Muscle layer of colon (tissue), 2 donors: Measurements from ENCODE around the gene PRKCH.
"Not testable (repeated sequence)": the region's sequence is repeated elsewhere in the genome, so short reads cannot be mapped to it uniquely, and the experiment has no call there.

Experiments
- H3K27ac ChIP-seq: one replicate; pipeline ENCODE4 v1.7.0; 2013; ENCODE audit warnings: low read depth, mild to moderate bottlenecking, low read length, moderate library complexity
- H3K27me3 ChIP-seq, 2 donors: one replicate each; pipeline ENCODE4 v1.7.0; 2013; ENCODE audit warnings: low read length in 2 of 2, mild to moderate bottlenecking in 2 of 2; ENCODE audit not compliant: insufficient read depth in 2 of 2, control insufficient read depth in 1 of 2
- H3K36me3 ChIP-seq: one replicate; pipeline ENCODE4 v1.7.0; 2013; ENCODE audit warnings: mild to moderate bottlenecking, low read length; ENCODE audit not compliant: insufficient read depth
- H3K4me1 ChIP-seq: one replicate; pipeline ENCODE4 v1.7.0; 2013; ENCODE audit warnings: mild to moderate bottlenecking, low read length; ENCODE audit not compliant: insufficient read depth
- H3K4me3 ChIP-seq, 2 donors: one replicate each; pipeline ENCODE4 v1.7.0; 2013; ENCODE audit warnings: low read length in 2 of 2, low read depth in 1 of 2, mild to moderate bottlenecking in 1 of 2, moderate library complexity in 1 of 2
- H3K9ac ChIP-seq: one replicate; pipeline ENCODE4 v1.7.0; 2013; ENCODE audit warnings: low read length
- H3K9me3 ChIP-seq: one replicate; pipeline ENCODE4 v1.7.0; 2013; ENCODE audit warnings: mild to moderate bottlenecking, low read length
- donor health status: abdominal sarcoma.
- donor health status: Adenocarcinoma of cecum.

PRKCH gene

DNA sequence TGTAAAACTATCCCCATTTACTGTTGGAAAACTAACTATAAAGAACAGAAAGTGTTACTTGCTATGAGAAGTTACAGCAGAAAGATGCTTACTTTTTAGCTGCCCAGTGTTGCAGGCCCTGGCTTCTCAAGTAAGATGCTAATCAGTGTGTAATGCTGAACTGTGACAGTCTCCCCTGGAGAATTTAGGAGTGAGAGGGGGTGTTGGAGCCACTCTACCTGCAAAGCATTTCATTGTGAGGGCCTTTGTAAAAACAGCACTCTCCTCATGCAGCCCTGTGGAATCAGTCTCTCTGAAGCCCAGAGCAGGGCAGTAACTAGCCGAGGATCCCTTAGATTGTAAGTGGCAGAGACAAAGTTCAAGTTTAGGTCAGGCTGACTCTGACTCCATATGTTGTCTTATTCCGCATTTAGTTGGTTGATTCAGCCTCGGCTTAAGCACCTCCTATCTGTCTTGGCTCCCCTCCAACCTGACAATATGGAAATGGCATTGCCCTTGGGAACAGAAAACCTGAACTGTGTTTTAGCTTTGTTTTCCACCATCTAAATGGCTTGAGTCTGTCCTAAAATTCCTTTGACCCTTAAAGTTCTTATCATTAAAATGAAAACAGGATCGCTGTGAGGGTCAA lies 141.3 kb downstream of the PRKCH start:
- Histone ChIP-seq H3K27me3 (no peaks in the 10 kb centered on the region), H3K4me1 (no peaks in the 10 kb centered on the region), H3K4me3 (no peak overlapping the region), H3K27ac (no peak overlapping the region), H3K36me3 (no peaks in the 10 kb centered on the region), H3K9ac (no peak overlapping the region), H3K9me3 (no peaks in the 10 kb centered on the region)

DNA sequence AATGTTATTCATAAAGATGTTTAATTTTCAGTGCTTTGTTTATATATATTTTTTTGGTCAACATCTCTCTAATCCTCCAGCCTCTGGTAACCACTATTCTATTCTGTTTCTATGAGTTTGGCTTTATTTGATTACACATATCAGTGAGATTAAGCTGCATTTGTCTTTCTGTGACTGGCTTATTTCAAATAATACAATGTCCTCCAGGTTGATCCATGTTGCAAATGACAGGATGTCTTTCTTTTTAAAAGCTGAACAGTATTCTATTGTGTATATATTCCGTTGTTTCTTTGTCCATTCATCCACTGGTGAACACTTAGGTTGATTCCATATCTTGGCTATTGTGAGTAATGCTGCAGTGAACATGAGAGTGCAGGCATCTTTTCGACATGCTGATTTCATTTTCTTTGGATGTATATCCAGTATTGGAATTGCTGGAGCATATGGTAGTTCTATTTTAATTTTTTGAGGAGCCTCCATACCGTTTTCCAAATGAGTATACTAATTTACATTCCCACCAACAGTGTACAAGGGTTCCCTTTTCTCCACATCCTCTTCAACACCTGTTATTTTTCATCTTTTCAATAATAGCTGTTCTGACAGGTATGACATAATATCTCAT lies 142.4 kb downstream of the PRKCH start:
- H3K27me3 ChIP-seq: no peaks in the 10 kb centered on the region
- H3K27ac ChIP-seq: no peak overlapping the region
- no peaks in the 10 kb centered on the region for H3K4me1 ChIP-seq
- no peaks in the 10 kb centered on the region for H3K9me3 ChIP-seq
- H3K9ac ChIP-seq: no peak overlapping the region
- H3K4me3 ChIP-seq: no peak overlapping the region
- H3K36me3 ChIP-seq: no peaks in the 10 kb centered on the region

DNA sequence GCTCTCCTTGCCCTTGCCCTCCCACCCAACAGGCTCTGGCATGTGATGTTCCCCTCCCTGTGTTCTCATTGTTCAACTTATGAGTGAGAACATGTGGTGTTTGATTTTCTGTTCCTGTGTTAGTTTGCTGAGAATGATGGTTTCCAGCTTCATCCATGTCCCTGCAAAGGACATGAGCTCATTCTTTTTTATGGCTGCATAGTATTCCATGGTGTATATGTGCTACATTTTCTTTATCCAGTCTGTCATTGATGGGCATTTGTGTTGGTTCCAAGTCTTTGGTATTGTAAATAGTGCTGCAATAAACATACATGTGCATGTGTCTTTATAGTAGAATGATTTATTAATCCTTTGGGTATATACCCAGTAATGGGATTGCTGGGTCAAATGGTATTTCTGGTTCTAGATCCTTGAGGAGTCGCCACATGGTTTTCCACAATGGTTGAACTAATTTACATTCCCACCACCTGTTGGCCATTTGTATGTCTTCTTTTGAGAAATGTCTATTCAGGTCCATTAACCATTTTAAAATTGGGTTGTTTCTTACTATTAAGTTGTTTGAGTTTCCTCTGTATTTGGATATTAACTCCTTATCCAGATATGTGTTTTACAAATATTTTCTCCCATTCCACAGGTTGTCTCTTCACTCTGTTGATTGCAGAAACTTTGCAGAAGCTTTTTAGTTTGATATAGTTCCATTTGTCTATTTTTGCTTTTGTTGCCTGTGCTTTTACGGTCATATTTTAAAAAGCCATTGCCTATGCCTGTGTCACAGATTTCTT lies 143.4 kb downstream of the PRKCH start:
- H3K27me3 ChIP-seq, H3K36me3 ChIP-seq, H3K4me1 ChIP-seq, H3K27ac ChIP-seq, H3K9ac ChIP-seq, H3K9me3 ChIP-seq, H3K4me3 ChIP-seq: not testable (repeated sequence)

DNA sequence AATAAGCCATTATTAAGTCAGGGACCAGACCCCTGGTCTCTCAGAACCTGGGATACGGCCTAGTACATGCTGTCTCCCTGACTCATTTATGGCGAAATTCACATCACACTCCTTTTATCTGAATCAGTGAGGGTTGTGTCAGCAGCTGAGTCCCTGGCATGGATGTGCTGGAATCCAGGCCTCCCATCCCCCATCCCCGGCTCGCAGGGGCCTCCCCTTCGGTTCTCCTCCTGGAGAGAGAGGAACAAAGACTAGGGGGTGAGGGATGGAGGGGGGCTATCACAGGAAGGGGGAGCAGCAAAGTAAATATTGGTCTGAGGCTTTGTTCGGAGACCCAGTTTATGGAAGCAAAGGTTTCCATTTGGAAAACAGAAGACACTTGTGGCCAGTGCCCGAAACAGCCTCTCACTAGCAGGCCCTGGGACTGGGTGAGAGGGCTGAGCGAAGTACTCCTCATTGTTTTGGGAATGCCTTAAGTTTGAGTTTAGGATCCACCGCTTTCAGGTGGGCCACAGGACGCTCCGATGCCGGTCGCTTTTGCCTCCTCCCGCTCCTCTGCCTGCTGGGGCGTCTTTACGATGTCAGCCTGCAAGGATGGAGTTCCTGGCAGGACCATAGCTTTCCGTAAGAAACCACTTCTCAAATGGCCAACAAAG lies 145.0 kb downstream of the PRKCH start:
- no peaks in the 10 kb centered on the region for H3K9me3 ChIP-seq
- no peak overlapping the region for H3K27ac ChIP-seq
- H3K9ac ChIP-seq: no peak overlapping the region
- H3K4me3 ChIP-seq: no peak overlapping the region
- no peaks in the 10 kb centered on the region for H3K27me3 ChIP-seq
- peaks cover 14% of the 10 kb centered on the region for H3K4me1 ChIP-seq
- H3K36me3 ChIP-seq: no peaks in the 10 kb centered on the region

DNA sequence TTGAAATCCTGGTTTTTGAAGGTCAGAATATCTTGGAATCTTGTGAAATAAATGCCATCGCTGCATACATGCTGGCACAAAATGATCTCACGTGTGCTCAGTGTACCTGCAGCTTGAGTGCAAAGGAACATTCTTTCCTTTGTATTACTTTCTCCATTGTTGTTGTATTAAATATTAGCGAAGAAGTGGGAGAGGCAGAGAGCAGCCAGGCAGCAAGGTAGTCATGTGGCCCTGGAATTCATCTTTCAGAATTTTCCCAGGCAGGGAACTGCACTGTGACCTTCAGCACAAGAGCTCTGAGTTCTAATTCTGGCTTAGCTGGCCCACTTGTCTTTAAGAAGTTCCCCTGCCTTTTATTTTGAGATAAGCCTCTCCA lies 145.5 kb downstream of the PRKCH start:
- H3K9me3 ChIP-seq: no peaks in the 10 kb centered on the region
- no peak overlapping the region for H3K4me3 ChIP-seq
- no peaks in the 10 kb centered on the region for H3K27me3 ChIP-seq
- no peak overlapping the region for H3K27ac ChIP-seq
- no peak overlapping the region for H3K9ac ChIP-seq
- peaks cover 20% of the 10 kb centered on the region for H3K4me1 ChIP-seq
- no peaks in the 10 kb centered on the region for H3K36me3 ChIP-seq

DNA sequence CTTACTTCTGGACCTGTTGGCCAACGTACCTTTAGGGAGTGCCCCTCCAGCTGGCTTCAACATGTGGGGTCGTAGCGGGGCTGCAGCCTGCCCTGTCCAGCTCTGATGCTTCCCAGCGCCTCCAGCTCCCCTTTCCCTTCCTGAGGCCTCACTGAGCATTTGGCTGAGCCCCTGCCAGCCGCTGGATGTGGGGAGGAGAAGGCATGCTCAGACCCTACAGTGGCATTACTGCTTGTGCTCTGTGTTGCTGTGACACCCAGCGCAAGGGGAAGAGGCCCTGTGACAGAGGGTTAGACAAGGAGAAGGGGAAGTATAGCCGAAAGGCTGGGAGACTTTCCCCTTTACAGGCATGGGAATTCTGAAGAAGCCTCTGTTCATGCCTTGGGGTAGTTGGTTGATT lies 145.9 kb downstream of the PRKCH start:
- H3K27ac ChIP-seq: no peak overlapping the region

DNA sequence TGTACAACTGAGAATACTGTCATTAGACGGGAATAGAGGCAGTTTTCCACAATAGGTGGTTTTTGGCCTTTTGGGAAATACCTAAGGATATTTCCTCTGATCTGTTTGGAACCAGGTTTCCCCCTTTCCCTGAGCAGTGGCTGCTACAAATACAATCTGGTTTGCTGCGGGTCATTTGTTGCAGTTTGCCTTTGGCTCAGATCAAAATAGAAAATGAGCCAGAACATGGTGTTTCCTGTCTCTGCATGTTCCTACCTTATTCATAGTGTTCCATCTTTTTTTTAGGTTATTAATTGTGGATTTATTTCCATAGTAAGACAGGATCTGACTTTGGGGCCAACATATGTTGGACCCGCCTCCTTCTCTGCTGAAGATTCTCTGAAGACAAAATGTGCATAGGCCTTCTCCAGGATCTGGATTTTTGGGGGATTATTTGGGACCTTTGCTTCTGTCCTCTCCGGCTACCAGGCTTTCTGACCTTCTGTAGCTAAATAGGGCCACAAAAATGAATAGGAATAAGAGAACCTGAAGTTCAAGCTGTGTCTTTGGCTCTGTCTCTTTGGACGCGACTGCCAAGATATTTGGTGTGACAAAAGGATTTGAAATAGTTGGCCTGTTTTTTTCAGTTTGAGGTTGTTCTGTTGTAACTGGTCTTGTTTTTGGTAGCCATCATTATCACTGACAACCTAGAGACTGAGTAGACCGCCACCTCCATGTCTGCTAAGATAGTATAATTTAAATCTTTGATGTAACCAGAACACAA lies 146.9 kb downstream of the PRKCH start:
- no peaks in the 10 kb centered on the region for H3K27me3 ChIP-seq
- no peaks in the 10 kb centered on the region for H3K9me3 ChIP-seq
- no peak overlapping the region for H3K27ac ChIP-seq
- no peaks in the 10 kb centered on the region for H3K36me3 ChIP-seq
- H3K9ac ChIP-seq: no peak overlapping the region
- no peak overlapping the region for H3K4me3 ChIP-seq
- peaks cover 20% of the 10 kb centered on the region for H3K4me1 ChIP-seq

More for the DNA sequence above, 145.9 kb downstream of the PRKCH start:
- Histone ChIP-seq H3K4me3 (no peak overlapping the region), H3K9me3 (no peaks in the 10 kb centered on the region), H3K9ac (no peak overlapping the region), H3K27me3 (no peaks in the 10 kb centered on the region), H3K4me1 (peaks cover 20% of the 10 kb centered on the region), H3K36me3 (no peaks in the 10 kb centered on the region)

DNA sequence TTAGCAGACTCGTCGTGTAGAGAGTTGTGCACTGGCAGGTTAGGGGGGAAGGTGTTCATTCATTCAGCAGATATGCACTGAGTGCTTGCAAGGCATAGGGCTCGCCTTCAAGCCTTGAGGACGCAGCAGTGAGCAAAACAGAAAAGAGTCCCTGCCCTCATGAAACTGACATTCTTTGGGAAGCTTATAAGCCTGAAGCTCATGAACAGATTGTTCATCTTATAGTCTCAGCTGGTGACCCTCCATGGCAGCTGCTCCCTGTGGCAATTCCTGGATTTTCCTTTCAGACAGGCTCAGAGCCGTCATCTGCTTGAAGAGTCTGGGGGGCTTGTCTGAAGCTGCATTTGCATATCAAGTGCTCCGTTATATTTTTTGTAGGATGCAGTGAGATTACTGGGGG lies 148.4 kb downstream of the PRKCH start:
- no peak overlapping the region for H3K27ac ChIP-seq
- no peaks in the 10 kb centered on the region for H3K36me3 ChIP-seq
- H3K9me3 ChIP-seq: no peaks in the 10 kb centered on the region
- H3K9ac ChIP-seq: no peak overlapping the region
- peaks cover 20% of the 10 kb centered on the region for H3K4me1 ChIP-seq
- H3K4me3 ChIP-seq: peak overlapping the region in 1 of 2 donors; percentile 15
- no peaks in the 10 kb centered on the region for H3K27me3 ChIP-seq

DNA sequence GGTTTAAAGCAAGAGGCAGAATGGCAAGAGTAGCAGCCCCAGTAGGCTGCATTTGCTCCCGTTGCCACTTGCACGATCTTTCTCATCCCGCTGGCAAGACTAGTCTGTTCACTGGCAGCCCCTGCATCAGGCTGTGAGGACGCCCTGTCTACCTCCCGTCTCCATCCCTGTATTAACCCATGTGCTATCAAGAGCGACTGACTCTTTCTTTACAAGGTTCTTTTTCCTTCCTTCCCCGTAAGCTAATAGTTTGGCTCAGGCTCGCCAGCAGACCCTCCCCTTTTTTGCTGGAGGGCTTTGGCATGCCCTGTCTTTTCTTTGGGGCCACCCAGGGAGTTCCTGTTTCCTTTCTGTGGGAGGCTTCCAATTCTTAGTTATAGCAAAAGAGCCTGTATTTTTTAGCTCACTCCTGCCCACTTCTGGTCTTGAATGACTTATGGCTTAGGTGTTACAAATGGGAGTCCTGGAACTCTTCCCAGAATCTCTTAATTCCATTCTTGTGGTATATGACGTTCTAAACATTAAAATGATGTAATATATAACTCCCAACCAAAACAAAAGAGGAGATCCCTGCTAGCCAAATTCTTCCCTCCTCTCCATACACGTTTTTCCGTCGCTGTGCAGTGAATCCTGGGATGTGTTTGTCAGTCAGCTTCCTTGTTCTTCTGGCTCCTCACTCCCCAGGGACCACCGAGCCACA lies 149.0 kb downstream of the PRKCH start:
- Histone ChIP-seq H3K9me3 (no peaks in the 10 kb centered on the region), H3K4me3 (peak overlapping the region; percentile 2 to 15), H3K9ac (no peak overlapping the region), H3K4me1 (peaks cover 20% of the 10 kb centered on the region), H3K27ac (no peak overlapping the region), H3K36me3 (no peaks in the 10 kb centered on the region), H3K27me3 (no peaks in the 10 kb centered on the region)

DNA sequence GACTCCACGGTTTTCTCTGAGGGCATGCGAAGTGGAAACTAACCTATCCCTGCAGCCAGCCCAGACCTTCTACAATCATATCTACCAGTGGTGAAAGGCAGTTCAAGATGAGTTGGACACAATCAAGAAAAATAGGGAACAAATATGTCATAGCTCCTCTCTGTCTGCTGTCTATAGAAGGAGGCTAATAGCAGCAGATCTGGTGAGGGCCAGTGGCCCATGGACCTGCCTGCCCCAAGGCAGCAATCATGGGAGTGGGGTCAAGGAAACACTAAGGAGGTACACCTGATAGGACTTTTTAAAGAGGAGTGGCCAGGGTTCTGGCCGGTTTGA lies 149.5 kb downstream of the PRKCH start:
- Histone ChIP-seq H3K9ac (no peak overlapping the region), H3K4me3 (peak overlapping the region in 1 of 2 donors; percentile 15), H3K4me1 (peaks cover 20% of the 10 kb centered on the region), H3K36me3 (no peaks in the 10 kb centered on the region), H3K27ac (no peak overlapping the region), H3K9me3 (no peaks in the 10 kb centered on the region), H3K27me3 (no peaks in the 10 kb centered on the region)
